ENCODE data around the gene PARD3. TPM values are rescaled to one million over a fixed set of nuclear protein-coding genes. Genes with fewer than 3 reads are reported as not detected.

Gene PARD3
- total and polyA plus RNA-seq, 2 experiments from 2014 or later: 6.3 to 21.2 TPM

DNA sequence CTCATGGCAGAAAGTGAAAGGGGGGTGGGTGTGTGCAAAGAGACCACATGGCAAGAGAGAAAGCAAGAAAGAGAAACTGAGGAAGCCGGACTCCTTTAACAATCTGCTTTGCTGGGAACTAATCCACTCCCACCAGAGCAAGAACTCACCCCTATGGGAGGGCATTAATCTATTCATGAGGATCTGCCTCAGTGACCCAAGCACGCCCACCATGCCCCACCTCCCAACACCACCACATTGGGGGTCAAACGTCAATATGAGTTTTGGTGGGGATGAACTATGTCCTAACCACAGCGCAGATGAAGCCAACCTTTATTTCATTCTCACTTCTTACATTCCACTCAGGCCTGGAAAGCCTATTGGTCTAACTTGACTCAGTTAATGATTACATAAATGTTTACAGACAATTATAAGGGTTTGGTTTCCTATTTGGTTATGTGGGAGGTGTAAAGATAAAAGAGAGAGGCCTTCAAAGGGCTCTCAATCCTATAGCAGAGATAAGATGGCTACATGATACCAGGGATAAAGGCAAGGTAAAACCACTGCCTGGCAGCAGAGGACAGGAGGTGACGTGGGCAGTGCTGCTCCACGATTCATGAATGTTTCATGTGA lies 601.8 kb downstream of the PARD3 start:
- H3K9me3 ChIP-seq (ENCODE audit: low read depth): no peaks in the 10 kb centered on the region
- no peak for TF ChIP-seq EZH2phosphoT487 (IDR thresholded peaks at IDR 0.05; ENCODE audit: insufficient read depth, low read depth)
- no peak for TF ChIP-seq EZH2 (IDR thresholded peaks at IDR 0.05; ENCODE audit: insufficient read depth, poor library complexity, severe bottlenecking)
- no peak overlapping the region for H3K27ac ChIP-seq
- H3K9ac ChIP-seq: no peak overlapping the region
- in situ Hi-C loops (cut with MboI): no loop called here
- H3K27me3 ChIP-seq (replicated peaks; ENCODE audit: insufficient read depth): no peaks in the 10 kb centered on the region
- H3K79me2 ChIP-seq (ENCODE audit: insufficient read depth): no peaks in the 10 kb centered on the region
- H3K4me3 ChIP-seq: no peak overlapping the region
- no peak overlapping the region for H3K4me2 ChIP-seq (ENCODE audit: unreplicated experiment)
- H3F3A ChIP-seq (ENCODE audit: insufficient read depth): no peaks in the 10 kb centered on the region
- no peak overlapping the region for H2AFZ ChIP-seq
- H3K4me1 ChIP-seq (ENCODE audit: insufficient read depth): no peaks in the 10 kb centered on the region
- 96 to 98% methylated on average over 6 of the region's 6 CpGs for WGBS, 2 experiments (ENCODE audit: low coverage in 1 of 2, low lambda C conversion rate in 2 of 2, missing lambda C conversion rate in 2 of 2)
- H3K36me3 ChIP-seq (ENCODE audit: low read depth): no peaks in the 10 kb centered on the region
- H3K9me2 ChIP-seq (ENCODE audit: insufficient read depth): no peaks in the 10 kb centered on the region
- DNase-seq: no peak
- no peaks in the 10 kb centered on the region for H4K20me1 ChIP-seq (ENCODE audit: insufficient read depth)

DNA sequence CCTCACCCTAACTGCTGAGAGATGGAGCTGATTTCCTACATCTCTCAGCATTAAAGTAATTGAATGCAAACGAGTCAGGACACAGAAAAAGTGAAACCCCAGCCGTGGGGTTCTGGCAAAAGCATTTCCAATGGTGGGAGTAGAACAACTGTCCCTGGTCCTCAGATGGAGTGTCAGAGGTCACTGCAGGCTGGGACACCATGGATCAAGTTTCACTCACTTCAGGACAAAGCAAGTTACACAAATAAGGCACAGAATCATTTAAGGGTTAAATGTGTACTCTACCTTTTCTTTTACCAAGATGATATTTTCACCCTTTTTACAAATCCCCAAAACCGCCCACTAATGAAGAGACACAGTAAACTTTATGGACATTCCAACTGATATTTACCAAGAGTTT lies 607.8 kb downstream of the PARD3 start:
- Histone ChIP-seq H3K27ac (no peak overlapping the region), H3F3A (ENCODE audit: insufficient read depth) (no peaks in the 10 kb centered on the region), H3K4me3 (no peak overlapping the region), H3K9me3 (ENCODE audit: low read depth) (no peaks in the 10 kb centered on the region), H3K9ac (no peak overlapping the region), H3K9me2 (ENCODE audit: insufficient read depth) (no peaks in the 10 kb centered on the region), H2AFZ (no peak overlapping the region), H3K4me2 (ENCODE audit: unreplicated experiment) (no peak overlapping the region), H4K20me1 (ENCODE audit: insufficient read depth) (no peaks in the 10 kb centered on the region), H3K79me2 (ENCODE audit: insufficient read depth) (no peaks in the 10 kb centered on the region), H3K4me1 (ENCODE audit: insufficient read depth) (no peaks in the 10 kb centered on the region), H3K27me3 (replicated peaks; ENCODE audit: insufficient read depth) (no peaks in the 10 kb centered on the region), H3K36me3 (ENCODE audit: low read depth) (no peaks in the 10 kb centered on the region)
- WGBS, 2 experiments (ENCODE audit: low coverage in 1 of 2, low lambda C conversion rate in 2 of 2, missing lambda C conversion rate in 2 of 2): 89 to 92% methylated on average over 3 of the region's 3 CpGs
- in situ Hi-C loops (cut with MboI): no loop called here
- TF ChIP-seq EZH2 (IDR thresholded peaks at IDR 0.05; ENCODE audit: insufficient read depth, poor library complexity, severe bottlenecking): no peak
- no peak for TF ChIP-seq EZH2phosphoT487 (IDR thresholded peaks at IDR 0.05; ENCODE audit: insufficient read depth, low read depth)
- DNase-seq: no peak

DNA sequence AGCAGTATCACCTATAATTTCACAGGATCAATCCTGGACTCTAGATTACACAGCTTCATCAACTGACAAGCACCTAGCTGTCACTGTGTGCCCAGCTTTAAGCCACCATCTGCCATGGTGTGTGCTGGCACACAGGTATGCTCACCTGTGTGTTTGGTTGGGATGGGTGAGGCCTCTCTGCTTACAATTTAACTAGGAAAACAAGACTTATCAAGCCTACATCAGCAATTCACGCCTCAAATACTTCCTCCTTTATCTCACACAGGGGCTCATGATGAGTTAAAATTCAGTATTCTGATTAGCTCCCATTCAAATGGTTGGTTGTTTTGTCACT lies 608.2 kb downstream of the PARD3 start:
- no peaks in the 10 kb centered on the region for H3K9me2 ChIP-seq (ENCODE audit: insufficient read depth)
- H3K27me3 ChIP-seq (replicated peaks; ENCODE audit: insufficient read depth): no peaks in the 10 kb centered on the region
- no peaks in the 10 kb centered on the region for H3K36me3 ChIP-seq (ENCODE audit: low read depth)
- no peaks in the 10 kb centered on the region for H3K9me3 ChIP-seq (ENCODE audit: low read depth)
- H4K20me1 ChIP-seq (ENCODE audit: insufficient read depth): no peaks in the 10 kb centered on the region
- no peak overlapping the region for H2AFZ ChIP-seq
- 89 to 96% methylated on average over 1 of the region's 1 CpG for WGBS, 2 experiments (ENCODE audit: low coverage in 1 of 2, low lambda C conversion rate in 2 of 2, missing lambda C conversion rate in 2 of 2)
- TF ChIP-seq EZH2 (IDR thresholded peaks at IDR 0.05; ENCODE audit: insufficient read depth, poor library complexity, severe bottlenecking) (no peak), EZH2phosphoT487 (IDR thresholded peaks at IDR 0.05; ENCODE audit: insufficient read depth, low read depth) (no peak)
- H3F3A ChIP-seq (ENCODE audit: insufficient read depth): no peaks in the 10 kb centered on the region
- no peak overlapping the region for H3K27ac ChIP-seq
- no peak overlapping the region for H3K4me3 ChIP-seq
- no peak overlapping the region for H3K9ac ChIP-seq
- no peak for DNase-seq
- no peaks in the 10 kb centered on the region for H3K4me1 ChIP-seq (ENCODE audit: insufficient read depth)
- no peak overlapping the region for H3K4me2 ChIP-seq (ENCODE audit: unreplicated experiment)
- in situ Hi-C loops (cut with MboI): no loop called here
- H3K79me2 ChIP-seq (ENCODE audit: insufficient read depth): no peaks in the 10 kb centered on the region

DNA sequence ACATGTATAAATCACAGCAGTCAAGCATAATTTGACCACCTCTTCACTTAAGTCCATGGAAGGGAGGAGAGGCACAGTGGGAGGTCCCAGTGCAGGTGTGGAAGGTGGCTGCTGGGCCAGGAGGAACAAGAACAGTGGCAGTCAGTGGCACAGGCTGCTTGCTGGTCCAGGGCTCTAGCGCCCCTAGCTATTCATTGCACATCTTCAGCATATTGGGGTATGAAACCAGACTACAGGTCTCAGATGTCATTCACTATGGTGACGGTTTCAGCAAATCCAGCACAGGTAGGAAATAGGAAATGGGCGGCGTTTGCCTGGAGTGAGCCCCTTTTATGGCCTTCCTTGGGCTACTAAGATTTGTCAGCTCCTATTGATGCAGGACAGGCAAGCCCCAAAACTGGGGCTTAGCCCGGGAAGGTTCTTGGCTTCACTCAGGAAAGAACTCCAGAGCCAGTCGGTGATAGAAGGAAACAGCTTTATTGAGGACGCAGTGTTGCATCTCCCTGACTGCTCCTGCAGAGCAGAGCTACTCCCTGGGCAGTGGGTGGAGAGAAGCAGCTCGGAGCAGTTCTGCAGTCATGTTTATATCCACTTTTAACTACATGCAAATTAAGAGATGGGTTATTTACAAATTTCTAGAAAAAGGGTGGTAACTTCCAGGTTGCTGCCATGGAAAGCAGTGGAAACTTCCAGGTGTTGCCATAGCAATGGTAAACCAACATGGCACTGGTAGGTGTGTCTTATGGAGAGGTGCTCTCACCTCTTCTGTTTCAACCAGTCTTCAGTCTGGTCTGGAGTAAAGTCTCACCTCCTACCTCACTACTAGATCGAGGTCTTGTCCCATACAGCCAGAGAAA lies 608.8 kb downstream of the PARD3 start:
- 97 to 98% methylated on average over 9 of the region's 9 CpGs for WGBS, 2 experiments (ENCODE audit: low coverage in 1 of 2, low lambda C conversion rate in 2 of 2, missing lambda C conversion rate in 2 of 2)
- no peak overlapping the region for H3K9ac ChIP-seq
- H3K4me3 ChIP-seq: no peak overlapping the region
- H3K4me2 ChIP-seq (ENCODE audit: unreplicated experiment): no peak overlapping the region
- H3K36me3 ChIP-seq (ENCODE audit: low read depth): no peaks in the 10 kb centered on the region
- H3K4me1 ChIP-seq (ENCODE audit: insufficient read depth): no peaks in the 10 kb centered on the region
- H3K9me3 ChIP-seq (ENCODE audit: low read depth): no peaks in the 10 kb centered on the region
- H3K27ac ChIP-seq: no peak overlapping the region
- H2AFZ ChIP-seq: no peak overlapping the region
- in situ Hi-C loops (cut with MboI): no loop called here
- H3K9me2 ChIP-seq (ENCODE audit: insufficient read depth): no peaks in the 10 kb centered on the region
- no peaks in the 10 kb centered on the region for H3F3A ChIP-seq (ENCODE audit: insufficient read depth)
- no peaks in the 10 kb centered on the region for H3K79me2 ChIP-seq (ENCODE audit: insufficient read depth)
- TF ChIP-seq EZH2 (IDR thresholded peaks at IDR 0.05; ENCODE audit: insufficient read depth, poor library complexity, severe bottlenecking) (no peak), EZH2phosphoT487 (IDR thresholded peaks at IDR 0.05; ENCODE audit: insufficient read depth, low read depth) (no peak)
- DNase-seq: no peak
- H4K20me1 ChIP-seq (ENCODE audit: insufficient read depth): no peaks in the 10 kb centered on the region
- no peaks in the 10 kb centered on the region for H3K27me3 ChIP-seq (replicated peaks; ENCODE audit: insufficient read depth)
